Measurements from ENCODE around the gene AHI1. TPM values are rescaled to one million over a fixed set of nuclear protein-coding genes. Genes with fewer than 3 reads are reported as not detected.

The AHI1 gene
- total and polyA plus RNA-seq, 4 donors, result 5.2 to 51.7 (median 23.8) TPM

DNA sequence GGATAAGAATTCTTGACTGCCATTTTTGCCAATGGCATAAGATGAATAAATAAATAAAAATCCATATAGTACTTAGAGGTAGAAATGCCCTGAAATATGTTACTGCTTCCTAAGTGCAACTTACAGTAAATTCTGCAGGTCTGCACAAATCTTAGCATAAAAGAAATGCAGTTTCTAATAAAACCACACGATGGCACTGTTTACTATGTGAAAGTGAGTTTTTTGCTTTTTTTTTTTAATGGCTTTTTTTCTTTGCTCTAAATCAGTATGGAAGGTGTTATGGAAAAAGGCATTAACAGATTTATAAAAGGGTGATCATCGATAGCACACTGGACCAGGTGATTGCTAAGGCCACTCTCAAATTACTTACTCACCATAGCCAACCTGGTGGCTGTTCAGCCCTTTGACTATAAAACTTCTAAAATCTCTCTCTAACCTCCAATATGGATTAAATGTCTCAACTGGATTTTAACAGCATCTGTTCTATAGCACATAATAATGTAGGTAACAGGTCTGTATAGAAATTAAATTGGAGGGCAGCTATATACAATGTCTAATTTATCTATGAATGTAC, 45.8 kb downstream of the AHI1 start:
- Histone ChIP-seq H3K4me1 (ENCODE audit: control insufficient read depth in 5 of 5, insufficient read depth in 5 of 5, low read length in 5 of 5) (no peaks in the 10 kb centered on the region), H3K9me3 (ENCODE audit: control insufficient read depth in 4 of 4, insufficient read depth in 3 of 4, low read length in 3 of 4) (no peaks in the 10 kb centered on the region), H3K9ac (ENCODE audit: insufficient read depth in 1 of 2, low read length in 2 of 2) (no peak overlapping the region), H3K36me3 (ENCODE audit: control insufficient read depth in 4 of 4, insufficient read depth in 4 of 4, low read length in 4 of 4) (peaks cover 1 to 10% (median 5%) of the 10 kb centered on the region in 4 donors), H3K27me3 (ENCODE audit: control insufficient read depth in 3 of 3, insufficient read depth in 3 of 3, low read length in 2 of 3) (no peaks in the 10 kb centered on the region), H3K4me3 (no peak overlapping the region), H3K27ac (ENCODE audit: low read depth in 1 of 2, low read length in 1 of 2) (no peak overlapping the region)
- peak; percentile 34 for ATAC-seq (ENCODE audit: insufficient read depth, low FRiP score)
- TF ChIP-seq, protein P1, sequence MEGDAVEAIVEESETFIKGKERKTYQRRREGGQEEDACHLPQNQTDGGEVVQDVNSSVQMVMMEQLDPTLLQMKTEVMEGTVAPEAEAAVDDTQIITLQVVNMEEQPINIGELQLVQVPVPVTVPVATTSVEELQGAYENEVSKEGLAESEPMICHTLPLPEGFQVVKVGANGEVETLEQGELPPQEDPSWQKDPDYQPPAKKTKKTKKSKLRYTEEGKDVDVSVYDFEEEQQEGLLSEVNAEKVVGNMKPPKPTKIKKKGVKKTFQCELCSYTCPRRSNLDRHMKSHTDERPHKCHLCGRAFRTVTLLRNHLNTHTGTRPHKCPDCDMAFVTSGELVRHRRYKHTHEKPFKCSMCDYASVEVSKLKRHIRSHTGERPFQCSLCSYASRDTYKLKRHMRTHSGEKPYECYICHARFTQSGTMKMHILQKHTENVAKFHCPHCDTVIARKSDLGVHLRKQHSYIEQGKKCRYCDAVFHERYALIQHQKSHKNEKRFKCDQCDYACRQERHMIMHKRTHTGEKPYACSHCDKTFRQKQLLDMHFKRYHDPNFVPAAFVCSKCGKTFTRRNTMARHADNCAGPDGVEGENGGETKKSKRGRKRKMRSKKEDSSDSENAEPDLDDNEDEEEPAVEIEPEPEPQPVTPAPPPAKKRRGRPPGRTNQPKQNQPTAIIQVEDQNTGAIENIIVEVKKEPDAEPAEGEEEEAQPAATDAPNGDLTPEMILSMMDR (IDR thresholded peaks at IDR 0.05; ENCODE audit: control extremely low read depth, extremely low read depth), result peak; percentile 40
- peak in 2 of 3 donors; percentile 66 to 71 for DNase-seq
- WGBS, 2 donors, result 22 to 29% methylated on average over 2 of the region's 2 CpGs

DNA sequence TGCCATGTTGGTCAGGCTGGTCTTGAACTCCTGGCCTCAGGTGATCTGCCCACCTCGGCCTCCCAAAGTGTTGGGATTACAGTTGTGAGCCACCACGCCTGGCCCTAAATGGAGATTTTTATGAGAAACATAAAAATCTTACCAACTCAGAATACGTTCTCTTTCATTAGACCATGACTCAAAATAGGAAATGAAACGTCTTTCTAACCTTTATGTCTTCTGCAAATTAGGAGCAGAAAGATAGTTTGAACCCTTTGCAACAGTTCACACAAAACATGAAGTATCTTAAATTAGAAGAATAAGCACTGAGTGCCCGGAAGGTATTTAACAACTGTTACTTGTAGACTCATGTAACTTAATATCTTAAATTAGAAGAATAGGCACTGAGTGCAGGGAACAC, 48.3 kb downstream of the AHI1 start:
- no peaks in the 10 kb centered on the region for H3K4me1 ChIP-seq (ENCODE audit: control insufficient read depth in 5 of 5, insufficient read depth in 5 of 5, low read length in 5 of 5)
- whole genome bisulfite sequencing, 2 donors, result 81 to 86% methylated on average over 5 of the region's 5 CpGs
- no peak overlapping the region for H3K27ac ChIP-seq (ENCODE audit: low read depth in 1 of 2, low read length in 1 of 2)
- H3K9me3 ChIP-seq (ENCODE audit: control insufficient read depth in 4 of 4, insufficient read depth in 3 of 4, low read length in 3 of 4), result no peaks in the 10 kb centered on the region
- TF ChIP-seq, protein P1 (IDR thresholded peaks at IDR 0.05; ENCODE audit: control extremely low read depth, extremely low read depth), result no peak
- no peak for DNase-seq
- peaks cover 3 to 15% (median 6%) of the 10 kb centered on the region in 4 donors for H3K36me3 ChIP-seq (ENCODE audit: control insufficient read depth in 4 of 4, insufficient read depth in 4 of 4, low read length in 4 of 4)
- ATAC-seq (ENCODE audit: insufficient read depth, low FRiP score), result no peak
- no peak overlapping the region for H3K9ac ChIP-seq (ENCODE audit: insufficient read depth in 1 of 2, low read length in 2 of 2)
- no peak overlapping the region for H3K4me3 ChIP-seq
- no peaks in the 10 kb centered on the region for H3K27me3 ChIP-seq (ENCODE audit: control insufficient read depth in 3 of 3, insufficient read depth in 3 of 3, low read length in 2 of 3)

DNA sequence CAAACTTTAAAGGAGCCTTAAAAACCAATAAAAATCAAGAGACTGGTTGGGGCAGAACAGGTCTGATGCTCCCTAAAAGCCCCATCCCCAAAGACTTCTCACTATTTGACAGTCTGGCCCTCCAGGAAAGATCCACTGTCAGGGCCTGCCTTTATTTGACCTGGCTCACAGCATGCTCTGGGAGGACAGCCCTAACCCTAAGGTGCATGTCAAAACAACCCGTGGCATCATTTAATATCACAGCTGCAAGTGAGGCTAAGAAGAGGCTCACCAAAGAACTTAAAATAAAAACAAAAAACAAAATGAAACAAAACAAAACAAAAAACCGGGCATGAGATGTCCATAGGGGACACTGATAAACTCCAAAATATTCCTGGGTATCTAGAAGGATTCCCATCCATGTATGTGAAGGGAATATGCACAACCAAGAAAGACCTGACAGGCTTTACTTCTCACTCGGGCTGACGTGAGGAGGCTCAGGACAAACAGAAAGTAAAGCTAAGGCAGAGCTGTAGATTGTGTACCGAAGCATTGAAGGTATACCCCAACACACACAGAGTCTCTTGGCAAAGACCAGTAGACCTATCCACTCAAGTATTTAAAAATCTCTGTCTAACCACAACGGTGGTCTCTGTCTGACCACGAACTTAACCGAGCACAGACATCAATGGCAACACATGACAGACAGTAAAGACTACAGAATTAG, 57.3 kb downstream of the AHI1 start:
- DNase-seq (no peak), ATAC-seq (ENCODE audit: insufficient read depth, low FRiP score) (no peak)
- Histone ChIP-seq H3K36me3 (ENCODE audit: control insufficient read depth in 4 of 4, insufficient read depth in 4 of 4, low read length in 4 of 4) (peaks cover 2 to 16% (median 7%) of the 10 kb centered on the region in 4 donors), H3K27ac (ENCODE audit: low read depth in 1 of 2, low read length in 1 of 2) (no peak overlapping the region), H3K4me1 (ENCODE audit: control insufficient read depth in 5 of 5, insufficient read depth in 5 of 5, low read length in 5 of 5) (no peaks in the 10 kb centered on the region), H3K4me3 (no peak overlapping the region), H3K9me3 (ENCODE audit: control insufficient read depth in 4 of 4, insufficient read depth in 3 of 4, low read length in 3 of 4) (no peaks in the 10 kb centered on the region), H3K27me3 (ENCODE audit: control insufficient read depth in 3 of 3, insufficient read depth in 3 of 3, low read length in 2 of 3) (no peaks in the 10 kb centered on the region), H3K9ac (ENCODE audit: insufficient read depth in 1 of 2, low read length in 2 of 2) (no peak overlapping the region)
- TF ChIP-seq, protein P1 (IDR thresholded peaks at IDR 0.05; ENCODE audit: control extremely low read depth, extremely low read depth), result no peak
- WGBS, 2 donors, result 65 to 71% methylated on average over 8 of the region's 8 CpGs
